Activated effector memory CD4-positive, alpha-beta T cell treated with Interleukin-2 at 50 U/mL for 16 hours (primary cell): ENCODE data around the gene COL6A6.

Experiments
- DNase-seq: peaks from one replicate; pipeline ENCODE4 v3.0.0-alpha.2; 2020

The COL6A6 gene, protein sequence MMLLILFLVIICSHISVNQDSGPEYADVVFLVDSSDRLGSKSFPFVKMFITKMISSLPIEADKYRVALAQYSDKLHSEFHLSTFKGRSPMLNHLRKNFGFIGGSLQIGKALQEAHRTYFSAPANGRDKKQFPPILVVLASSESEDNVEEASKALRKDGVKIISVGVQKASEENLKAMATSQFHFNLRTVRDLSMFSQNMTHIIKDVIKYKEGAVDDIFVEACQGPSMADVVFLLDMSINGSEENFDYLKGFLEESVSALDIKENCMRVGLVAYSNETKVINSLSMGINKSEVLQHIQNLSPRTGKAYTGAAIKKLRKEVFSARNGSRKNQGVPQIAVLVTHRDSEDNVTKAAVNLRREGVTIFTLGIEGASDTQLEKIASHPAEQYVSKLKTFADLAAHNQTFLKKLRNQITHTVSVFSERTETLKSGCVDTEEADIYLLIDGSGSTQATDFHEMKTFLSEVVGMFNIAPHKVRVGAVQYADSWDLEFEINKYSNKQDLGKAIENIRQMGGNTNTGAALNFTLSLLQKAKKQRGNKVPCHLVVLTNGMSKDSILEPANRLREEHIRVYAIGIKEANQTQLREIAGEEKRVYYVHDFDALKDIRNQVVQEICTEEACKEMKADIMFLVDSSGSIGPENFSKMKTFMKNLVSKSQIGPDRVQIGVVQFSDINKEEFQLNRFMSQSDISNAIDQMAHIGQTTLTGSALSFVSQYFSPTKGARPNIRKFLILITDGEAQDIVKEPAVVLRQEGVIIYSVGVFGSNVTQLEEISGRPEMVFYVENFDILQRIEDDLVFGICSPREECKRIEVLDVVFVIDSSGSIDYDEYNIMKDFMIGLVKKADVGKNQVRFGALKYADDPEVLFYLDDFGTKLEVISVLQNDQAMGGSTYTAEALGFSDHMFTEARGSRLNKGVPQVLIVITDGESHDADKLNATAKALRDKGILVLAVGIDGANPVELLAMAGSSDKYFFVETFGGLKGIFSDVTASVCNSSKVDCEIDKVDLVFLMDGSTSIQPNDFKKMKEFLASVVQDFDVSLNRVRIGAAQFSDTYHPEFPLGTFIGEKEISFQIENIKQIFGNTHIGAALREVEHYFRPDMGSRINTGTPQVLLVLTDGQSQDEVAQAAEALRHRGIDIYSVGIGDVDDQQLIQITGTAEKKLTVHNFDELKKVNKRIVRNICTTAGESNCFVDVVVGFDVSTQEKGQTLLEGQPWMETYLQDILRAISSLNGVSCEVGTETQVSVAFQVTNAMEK (N-terminal part only)

DNA sequence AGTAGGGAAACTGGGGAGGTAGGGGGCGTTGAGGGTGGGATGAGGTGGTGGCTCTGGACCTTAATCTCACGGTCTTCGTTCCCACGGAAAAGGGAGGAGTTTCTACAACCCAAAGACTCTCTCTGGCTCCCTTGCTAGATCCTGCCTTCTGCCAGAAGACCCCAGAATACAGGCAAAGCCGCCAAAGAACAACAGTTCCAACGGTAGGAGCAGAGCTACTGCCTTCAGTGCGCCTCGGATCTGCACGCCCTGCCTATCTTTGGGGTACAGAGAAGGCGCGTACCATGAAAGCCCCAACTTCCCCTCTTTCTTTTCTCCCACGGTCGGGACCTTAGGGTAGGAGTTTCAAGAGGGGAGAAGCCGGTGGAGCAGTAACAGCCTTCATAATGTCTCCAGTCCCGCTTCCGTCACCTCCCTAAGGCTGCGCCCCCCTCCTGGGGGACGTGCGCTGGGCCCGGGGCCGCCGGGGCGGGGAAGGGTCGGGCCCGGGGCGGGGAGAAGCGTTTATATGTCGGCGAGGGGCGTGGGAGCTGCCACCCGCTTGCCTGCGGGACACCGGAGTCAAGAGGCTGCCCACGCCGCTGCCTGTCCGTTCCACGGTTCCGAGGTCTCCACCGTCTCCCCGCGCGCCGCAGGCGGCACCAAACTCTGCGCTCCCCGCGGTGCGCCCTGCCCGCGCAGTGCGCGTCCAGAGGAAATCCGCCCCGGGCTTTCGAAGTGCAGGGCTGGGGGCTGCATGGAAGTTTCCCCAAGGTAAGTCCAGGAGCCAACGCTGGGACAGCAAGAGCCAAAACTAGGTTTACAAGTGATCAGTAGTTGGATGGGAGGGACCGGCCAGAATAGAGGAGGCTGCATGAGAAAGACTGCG is at the start of gene COL6A6:
Gene COL6A6 (plus strand): TSS at position 533 of the 868 bp plus-strand sequence. CDS start 43,188 bp downstream, outside the sequence.
- DNase-seq, result no peak

DNA sequence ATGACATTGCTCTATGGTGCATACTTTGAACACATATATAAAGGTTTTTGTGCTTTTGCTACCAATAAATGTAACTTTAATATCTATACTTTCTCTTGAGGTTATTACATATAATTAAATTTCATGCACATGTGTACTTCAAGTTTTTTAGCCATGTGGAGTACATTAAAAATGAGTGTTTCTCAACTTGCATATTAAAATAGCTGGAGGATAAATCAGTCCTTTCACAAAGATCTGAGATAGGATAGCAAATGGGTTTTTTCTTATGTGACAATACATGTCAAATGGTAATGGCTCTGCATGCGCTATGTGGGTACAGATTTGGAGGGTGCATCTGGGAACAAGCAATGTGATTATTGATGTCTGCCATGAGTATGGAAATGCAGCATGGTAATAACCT is 48.7 kb upstream of the COL6A6 start:
- DNase-seq, result no peak

DNA sequence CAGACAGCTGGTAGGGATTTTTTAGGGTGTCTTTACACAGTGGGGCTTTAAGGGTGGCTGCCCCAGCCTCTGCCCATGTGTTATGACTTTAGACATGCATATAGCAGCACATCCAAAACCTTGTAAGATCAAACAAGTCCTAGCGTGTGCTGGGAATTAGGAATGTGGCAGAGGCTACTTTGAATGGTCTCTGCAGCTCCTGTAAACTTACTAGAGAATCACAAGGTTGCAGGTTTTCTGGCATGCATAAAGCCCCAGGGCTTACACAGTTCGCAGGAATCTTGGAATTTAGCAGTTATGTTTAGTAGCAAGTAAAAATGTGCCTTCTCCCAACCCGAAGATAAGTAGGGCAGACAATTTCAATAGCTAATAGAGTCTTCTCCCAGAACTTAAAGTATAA is 46.9 kb upstream of the COL6A6 start:
- no peak for DNase-seq

DNA sequence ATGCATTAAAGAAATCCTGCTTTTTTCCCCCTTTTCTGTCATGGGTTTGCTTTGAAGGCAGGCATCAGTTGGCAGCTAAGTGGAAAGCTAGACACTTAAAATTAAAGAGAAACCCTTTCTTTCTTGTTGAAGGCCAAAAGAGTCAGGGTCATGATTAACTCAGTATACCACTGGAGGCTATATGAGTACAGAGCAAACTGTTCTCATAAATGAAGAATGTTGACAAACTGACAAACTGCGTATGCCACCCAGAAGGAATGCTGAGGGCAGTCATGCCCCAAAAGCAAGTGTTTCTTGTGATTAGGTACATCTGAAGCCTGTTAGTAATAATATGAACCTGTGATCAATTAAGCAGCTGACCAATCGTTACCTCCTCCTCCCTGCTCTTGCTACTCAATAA is 43.6 kb upstream of the COL6A6 start:
- DNase-seq, result no peak

DNA sequence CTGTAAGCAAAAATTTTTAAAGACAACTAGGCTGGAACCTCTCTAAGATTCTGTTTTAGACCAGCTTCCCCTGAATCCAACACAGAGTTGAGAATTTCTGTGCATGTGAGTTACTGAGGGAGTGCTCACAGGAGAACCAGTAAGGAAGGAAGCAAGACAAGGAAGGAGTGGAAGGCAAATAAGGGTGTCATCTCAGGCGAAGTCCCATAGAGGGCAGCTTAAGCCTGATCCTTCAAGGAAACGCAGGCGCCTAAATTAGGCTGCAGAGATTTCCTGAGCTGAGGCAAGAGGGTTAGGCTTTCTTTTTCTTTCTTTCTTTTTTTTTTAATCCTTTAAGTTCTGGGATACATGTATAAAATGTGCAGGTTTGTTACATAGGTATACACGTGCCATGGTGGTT is 36.2 kb upstream of the COL6A6 start:
- DNase-seq, result no peak

DNA sequence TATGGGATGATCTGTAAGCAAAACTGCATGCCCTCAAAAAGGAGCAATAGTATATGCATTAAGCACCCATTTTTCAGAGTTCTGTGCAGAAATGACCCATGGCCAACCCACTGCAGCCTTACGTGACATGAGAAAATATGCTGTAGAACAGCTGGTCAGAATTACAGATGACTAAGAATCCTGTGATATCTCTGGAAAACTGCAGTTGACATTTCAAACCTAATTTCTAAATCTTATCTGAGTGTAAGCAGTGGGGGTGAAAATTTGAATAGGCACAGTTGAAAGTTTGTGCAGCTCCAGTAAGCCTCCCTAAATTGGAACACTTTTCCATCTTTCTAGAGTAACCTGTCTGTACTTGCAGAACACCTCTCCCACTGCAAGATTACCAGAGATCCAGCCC is 28.7 kb upstream of the COL6A6 start:
- no peak for DNase-seq

DNA sequence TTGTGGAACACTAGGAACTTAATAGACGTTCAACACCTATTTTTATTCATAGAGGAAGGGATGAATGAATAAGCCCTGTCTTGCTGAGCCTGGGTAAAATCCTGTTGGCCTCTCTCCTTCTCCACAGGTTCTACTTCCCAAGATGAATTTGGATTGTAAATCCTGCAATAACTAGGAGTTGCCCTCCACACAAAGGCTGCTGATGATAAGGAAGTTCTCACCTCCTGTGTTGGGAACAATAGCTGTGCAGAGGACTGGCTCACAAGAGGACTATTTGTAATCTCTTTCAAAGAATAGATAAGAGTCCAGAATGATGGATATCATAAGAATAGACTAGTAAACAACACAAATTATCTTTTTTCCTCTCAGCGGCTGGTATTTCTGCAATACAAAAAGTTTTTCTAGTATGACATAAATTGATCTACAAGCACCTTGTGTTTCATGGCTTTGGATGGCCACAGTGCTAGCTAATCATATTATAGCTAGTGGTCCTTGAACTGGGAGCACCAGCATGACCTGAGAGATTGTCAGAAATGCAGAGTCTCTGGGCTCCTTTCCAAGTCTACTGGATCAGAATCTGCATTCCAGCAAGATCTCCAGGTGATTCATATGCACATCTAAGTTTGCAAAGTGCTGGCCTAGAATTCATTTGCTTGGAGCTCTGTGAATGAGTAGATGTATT is 28.1 kb upstream of the COL6A6 start:
- no peak for DNase-seq

DNA sequence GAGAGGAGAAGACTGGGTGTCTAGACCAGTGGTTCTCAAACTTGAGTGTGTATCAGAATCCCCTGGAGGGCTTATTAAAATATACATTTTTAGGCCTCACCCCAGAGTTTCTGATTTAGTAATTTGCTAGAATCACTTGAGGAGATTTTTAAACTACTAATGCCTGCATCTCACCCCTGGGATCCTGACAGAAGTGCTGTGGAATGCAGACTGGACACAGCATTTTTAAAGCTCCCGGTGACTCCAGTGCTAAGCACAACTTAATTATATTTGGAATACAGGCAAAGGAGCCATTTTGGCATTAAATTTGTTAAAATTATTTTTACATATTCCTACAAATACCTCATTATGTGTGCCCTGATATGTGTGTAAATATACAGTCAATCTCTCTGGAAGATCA is 26.7 kb upstream of the COL6A6 start:
- DNase-seq, result no peak

DNA sequence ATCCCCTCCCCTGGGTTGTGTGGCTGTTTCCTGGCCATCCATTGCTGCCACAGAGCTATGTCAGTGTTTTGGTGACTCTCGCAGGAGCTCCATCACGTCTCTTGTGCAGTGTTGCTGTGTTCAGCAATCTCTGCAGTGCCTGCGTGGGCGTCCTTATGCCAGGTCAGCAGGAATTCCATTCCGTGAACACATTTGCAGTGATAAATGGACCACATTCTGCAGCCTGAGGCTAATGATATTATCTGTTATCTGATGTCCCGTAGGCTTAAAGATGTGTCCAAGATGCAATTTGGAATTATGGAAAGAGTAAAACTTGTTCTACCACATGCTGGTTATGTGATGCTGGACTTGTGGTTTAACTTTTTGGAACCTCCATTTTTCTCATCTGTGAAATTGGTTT is 25.5 kb upstream of the COL6A6 start:
- DNase-seq, result no peak

DNA sequence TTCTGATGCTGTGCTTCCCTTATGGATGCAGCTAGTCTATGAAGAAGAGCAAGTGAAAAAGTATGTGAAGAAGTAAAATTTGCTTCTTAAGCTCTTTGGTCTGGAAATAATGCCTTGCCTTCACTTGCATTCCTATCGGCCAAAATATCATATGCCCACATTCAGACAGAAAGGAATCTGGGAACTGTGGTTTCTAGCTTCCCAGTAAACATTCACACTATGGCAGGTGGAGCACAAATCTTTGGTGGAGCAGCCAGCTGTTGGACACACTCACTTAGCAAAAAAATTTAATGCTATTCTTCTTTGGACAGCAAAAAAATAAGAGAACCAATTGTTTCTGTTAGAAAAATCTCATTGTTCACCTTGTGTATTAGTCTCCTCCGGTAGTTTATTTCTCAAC is 12.3 kb upstream of the COL6A6 start:
- DNase-seq, result no peak

DNA sequence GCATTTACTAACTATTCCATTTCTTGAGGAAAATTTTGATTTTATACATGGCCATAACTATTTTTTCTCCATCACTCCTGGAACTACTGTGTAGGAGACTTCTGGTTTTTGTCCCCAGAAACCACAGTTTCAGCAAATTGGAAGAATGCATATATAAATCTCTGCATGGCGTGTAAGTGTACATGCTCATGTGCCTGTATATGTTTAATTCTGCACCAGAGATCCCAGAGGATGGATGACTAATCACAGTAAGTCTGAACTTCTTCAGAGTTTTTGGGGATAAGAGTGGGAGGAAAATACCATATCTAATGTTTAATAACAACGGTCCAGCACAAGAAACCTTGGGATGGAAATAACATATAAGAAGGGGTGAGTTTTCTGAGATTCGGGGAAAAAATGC is 10.9 kb upstream of the COL6A6 start:
- no peak for DNase-seq

DNA sequence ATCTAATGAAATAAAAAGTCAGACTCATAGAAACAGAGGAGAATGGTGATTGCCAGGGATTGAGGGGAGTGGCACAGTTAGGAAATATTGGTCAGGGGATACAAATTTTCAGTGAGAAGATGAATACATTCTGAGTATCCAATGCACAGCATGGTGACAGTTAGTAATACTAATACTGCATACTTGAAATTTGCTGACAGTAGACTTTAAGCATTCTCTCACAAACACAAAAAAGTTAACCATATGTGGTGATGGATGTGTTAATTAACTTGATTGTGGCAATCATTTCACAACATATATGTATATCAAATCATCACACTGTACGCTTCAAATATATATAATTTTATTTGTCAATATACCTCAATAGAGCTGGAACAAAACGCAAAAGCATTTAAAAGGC is 9.2 kb upstream of the COL6A6 start:
- DNase-seq, result no peak

DNA sequence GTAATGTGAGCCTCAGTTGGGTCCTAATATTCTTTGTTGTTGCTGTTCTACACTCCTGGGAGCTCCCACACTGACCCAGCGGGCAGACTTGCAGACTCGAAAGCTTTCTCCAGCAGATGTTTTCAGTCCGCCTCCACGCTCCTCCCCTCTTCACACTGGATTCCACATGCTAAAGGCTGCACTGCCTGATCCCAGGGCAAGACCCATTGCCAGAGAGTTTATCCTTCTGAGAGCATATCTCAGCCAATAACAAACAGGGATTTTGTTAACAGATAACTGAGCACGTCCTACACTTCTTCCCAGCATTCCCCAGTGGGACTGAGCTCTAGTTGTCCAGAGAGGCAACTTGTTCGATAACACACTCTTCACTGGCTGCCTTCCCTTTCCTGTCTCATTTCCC is 8.0 kb upstream of the COL6A6 start:
- DNase-seq, result no peak

DNA sequence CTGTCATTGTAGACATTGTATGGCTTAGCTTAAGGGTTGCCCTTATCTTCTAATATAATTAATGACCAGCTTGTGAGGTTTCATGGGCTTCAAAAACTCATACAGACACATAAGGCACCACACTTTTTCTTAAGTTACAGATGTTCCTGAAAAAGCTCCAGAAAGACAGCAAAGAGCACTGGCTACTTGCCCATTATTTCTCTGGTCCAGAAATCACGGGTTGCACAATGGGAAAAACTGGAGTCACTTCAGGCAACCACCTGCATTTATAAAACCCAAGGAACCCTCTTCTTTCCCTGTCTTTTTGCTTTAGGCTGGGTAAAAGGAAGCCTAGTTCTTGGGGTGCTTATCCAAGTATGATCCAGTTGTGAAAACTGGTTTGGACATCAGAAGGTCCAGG is 2.3 kb upstream of the COL6A6 start:
- no peak for DNase-seq

DNA sequence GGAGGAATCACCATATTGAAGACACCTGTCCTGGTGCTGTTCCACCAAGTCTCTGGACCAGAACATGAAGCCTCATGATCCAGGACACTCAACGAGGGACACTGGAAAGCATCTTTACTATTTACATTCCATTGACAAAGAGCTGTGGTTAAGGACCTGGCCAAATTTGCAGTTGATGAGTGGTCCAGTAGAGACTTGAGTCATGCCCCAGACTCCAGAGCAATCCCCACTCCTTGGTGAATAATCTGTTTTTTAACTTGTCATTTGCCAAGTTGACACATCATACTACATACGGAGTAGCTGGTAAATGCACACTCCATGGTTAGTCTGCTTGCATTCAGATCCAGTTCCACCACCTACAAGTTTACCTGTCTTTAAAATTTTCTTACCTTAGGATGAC is 1.2 kb upstream of the COL6A6 start:
- no peak for DNase-seq

DNA sequence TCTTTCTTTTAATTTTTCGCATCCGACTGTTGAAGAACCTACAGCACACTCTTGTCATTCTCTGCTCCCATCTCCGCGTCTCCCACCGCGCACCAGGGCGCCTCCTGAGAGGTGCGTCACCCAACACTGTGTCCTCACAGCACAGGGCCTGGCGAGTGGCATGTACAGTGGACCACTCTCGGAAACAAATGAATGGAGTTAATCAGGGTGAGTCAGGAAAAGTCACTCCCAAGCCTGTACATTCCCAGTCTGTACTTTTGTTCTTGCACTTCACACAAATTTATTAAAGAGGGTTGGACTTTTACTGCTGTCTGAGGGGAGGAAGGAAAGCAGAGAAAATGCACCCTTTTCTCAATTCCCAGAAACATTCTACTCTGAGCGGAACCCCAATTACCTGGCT is 625 bp downstream of the COL6A6 start:
- DNase-seq, result no peak

DNA sequence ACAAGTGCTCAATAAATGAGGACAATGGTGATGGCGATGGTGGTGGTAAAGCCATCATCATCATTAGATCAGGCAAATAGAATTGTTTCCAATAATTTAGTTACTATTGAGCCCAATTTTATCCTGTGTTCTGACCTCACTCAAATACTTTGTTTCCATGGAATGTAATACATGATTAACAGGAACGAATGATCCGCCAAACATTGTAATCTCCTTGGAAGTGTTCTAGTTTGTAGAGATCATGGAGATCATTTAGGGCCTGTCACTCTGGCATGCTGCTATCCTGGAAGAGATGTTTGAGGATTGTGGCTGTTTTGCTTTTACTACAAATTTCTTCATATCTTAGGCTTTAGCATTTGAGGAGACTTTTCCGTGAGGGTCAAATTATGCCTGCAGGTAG is 2.8 kb downstream of the COL6A6 start:
- no peak for DNase-seq

DNA sequence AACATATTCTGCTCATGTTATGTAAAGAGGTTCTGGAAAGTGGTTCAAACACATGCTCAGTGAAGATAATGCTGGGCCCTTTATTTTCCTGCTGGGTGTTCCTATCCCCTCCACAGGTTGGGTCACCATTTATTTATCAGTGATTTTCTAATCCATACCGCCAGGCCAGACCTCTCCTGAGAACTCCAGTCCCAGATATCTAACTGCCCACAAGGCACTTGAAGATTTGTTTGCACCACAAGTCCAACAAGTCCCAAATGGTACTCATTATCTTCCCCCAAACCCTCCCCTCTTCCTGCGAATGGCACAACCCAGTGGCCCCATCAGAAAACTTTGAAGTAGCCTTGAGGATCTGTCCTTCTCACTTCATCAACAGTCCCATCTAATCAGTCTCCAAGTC is 5.4 kb downstream of the COL6A6 start:
- no peak for DNase-seq

DNA sequence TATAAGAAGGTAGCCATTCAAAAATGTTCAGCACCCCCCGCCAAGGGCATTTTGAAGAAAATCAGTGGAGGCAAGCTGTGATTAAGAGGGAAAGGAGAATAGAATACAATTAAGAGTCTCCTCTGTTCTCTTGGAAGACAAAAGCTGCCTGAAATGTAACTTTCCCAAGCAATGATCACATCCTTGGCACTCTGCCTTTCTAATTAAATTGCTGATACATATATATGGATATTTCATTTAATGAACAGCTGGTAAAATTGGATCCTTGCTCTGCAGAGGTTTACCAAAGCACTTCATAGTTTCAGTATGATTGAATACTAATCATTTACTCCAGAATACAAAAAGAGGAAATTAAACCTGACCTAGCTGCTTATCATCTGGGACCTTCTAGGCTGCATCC is 10.4 kb downstream of the COL6A6 start:
- DNase-seq, result no peak

DNA sequence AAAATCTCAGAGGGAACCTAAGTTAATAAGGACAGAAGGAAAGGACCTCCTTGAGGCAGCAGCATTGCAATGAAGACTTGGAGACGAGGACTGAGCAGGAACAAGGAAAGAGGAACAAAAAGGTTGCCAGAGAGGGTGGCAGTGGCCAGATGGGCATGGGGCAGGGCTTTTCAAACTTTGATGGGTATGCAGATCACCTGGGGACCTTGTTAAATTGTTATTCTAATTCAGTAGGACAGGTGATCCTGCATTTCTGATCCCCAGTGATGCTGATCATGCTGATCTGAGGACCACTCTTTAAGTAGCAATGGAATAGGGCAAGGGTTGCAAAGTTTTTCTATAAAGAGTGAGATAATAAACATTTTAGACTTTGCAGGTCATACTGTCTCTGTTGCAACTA is 11.1 kb downstream of the COL6A6 start:
- DNase-seq, result no peak

DNA sequence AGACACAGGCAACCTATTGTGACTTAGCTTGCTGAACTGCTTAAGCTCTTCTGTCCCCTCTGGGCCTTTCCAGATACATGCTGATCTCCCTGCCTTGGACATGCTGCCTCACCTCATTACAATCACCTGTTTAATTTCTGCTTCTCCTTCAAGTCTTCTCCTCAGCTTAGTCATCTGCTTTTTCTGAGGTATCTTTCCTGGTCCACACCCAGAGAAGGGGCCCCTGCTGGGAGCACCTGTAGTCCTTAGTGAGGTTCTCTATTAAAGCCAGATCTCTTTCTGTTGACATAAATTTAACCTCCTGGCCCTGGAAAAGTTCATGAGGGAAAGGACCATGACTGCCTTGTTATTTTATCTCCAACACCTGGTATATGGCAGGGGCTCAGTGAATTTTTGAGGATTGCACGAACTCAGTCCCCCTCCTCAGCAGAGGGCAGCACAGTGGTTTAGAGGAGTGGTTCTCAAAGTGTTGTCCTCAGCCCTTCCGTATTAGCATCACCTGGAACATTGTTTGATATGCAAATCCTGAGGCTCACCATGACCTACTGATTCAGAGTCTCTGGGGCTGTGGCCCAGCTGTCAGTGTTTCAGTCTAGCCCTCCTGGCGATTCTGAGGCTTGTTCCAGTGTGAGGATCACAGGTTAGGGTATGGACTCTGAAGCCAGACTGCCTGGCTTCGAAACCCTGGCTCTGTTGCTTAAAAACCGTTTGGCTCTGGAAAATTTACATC is 12.7 kb downstream of the COL6A6 start:
- DNase-seq, result no peak
